GM19324 (cell line): ENCODE results near the gene FOXF1.

Source experiments
- ATAC-seq: cut with Tn5 transposase; IDR thresholded peaks from one replicate; pipeline ENCODE4 v1.9.1; 2021; ENCODE audit warnings: mild to moderate bottlenecking, moderate library complexity; ENCODE audit not compliant: unreplicated experiment, low FRiP score

Gene FOXF1

GRCh38 chr16:86492267-86492960 lies 17.9 kb upstream of the FOXF1 start:
- no peak for ATAC-seq

- ATAC-seq, result no peak
Observed at GRCh38 chr16:86492961-86493629, 17.2 kb upstream of the FOXF1 start.

GRCh38 chr16:86494039-86494564 lies 16.2 kb upstream of the FOXF1 start:
- no peak for ATAC-seq

GRCh38 chr16:86494565-86495356 lies 15.6 kb upstream of the FOXF1 start:
- no peak for ATAC-seq

- ATAC-seq, result no peak
Observed at GRCh38 chr16:86495357-86495701, 15.0 kb upstream of the FOXF1 start.

GRCh38 chr16:86495756-86496261 lies 14.5 kb upstream of the FOXF1 start:
- no peak for ATAC-seq

GRCh38 chr16:86496262-86496928 lies 13.9 kb upstream of the FOXF1 start:
- ATAC-seq, result no peak

- ATAC-seq, result no peak
Observed at GRCh38 chr16:86496929-86497461, 13.3 kb upstream of the FOXF1 start.

- no peak for ATAC-seq
Observed at GRCh38 chr16:86497551-86498021, 12.7 kb upstream of the FOXF1 start.

- ATAC-seq, result no peak
Observed at GRCh38 chr16:86498155-86498670, 12.1 kb upstream of the FOXF1 start.

- ATAC-seq, result no peak
Observed at GRCh38 chr16:86498671-86499439, 11.5 kb upstream of the FOXF1 start.

GRCh38 chr16:86499440-86499786 lies 10.9 kb upstream of the FOXF1 start:
- ATAC-seq, result no peak

- no peak for ATAC-seq
Observed at GRCh38 chr16:86499889-86500707, 10.2 kb upstream of the FOXF1 start.

- ATAC-seq, result no peak
Observed at GRCh38 chr16:86500708-86501510, 9.4 kb upstream of the FOXF1 start.

- ATAC-seq, result no peak
Observed at GRCh38 chr16:86501989-86502855, 8.1 kb upstream of the FOXF1 start.

- ATAC-seq, result no peak
Observed at GRCh38 chr16:86502856-86503748, 7.2 kb upstream of the FOXF1 start.
